ENCODE data around the gene DAZ4.
"Not testable (repeated sequence)": the region's sequence is repeated elsewhere in the genome, so short reads cannot be mapped to it uniquely, and the experiment has no call there.

- not testable (repeated sequence) for TF ChIP-seq CTCF, POLR2A (IDR thresholded peaks at IDR 0.05)
These were observed 8.7 kb upstream of the DAZ4 start for GRCh38 chrY:24825069-24825468.

Measured in testis (tissue), 2 donors.